Measurements from ENCODE around the gene CFL2. TPM values are rescaled to one million over a fixed set of nuclear protein-coding genes. Genes with fewer than 3 reads are reported as not detected.

CFL2 gene
- total RNA-seq, 2 experiments from 2014 or later: 7.7 to 9.0 TPM

Other genes starting within 250 kb of the CFL2 start
- 10 to 100 TPM; 34.9 to 38.6 TPM for gene EAPP, start 174.9 kb downstream of the CFL2 start, total RNA-seq
- 100 to 1,000 TPM; 112 to 117 TPM for gene SNX6, start 84.4 kb downstream of the CFL2 start, total RNA-seq
- 10 to 100 TPM; 49.8 to 53.1 TPM for gene BAZ1A, start 160.8 kb upstream of the CFL2 start, total RNA-seq